ENCODE measurements around the gene UCN.

Gene UCN

GRCh38 chr2:27303093-27304025 is 4.9 kb downstream of the UCN start (continued):
- TF ChIP-seq HOXC10 (CRISPR knock-in tag; IDR thresholded peaks at IDR 0.05) (no peak), ZNF449 (tag by site-specific recombination; IDR thresholded peaks at IDR 0.05) (no peak), ZNF629 (tag by site-specific recombination; IDR thresholded peaks at IDR 0.05) (peak; percentile 90), GLI4 (tag by site-specific recombination; IDR thresholded peaks at IDR 0.05) (no peak), ZNF843 (tag by site-specific recombination; IDR thresholded peaks at IDR 0.05) (no peak), SP7 (tag by site-specific recombination; IDR thresholded peaks at IDR 0.05) (peak; percentile 31), ZBTB48 (tag by site-specific recombination; IDR thresholded peaks at IDR 0.05) (no peak), SCRT1 (tag by site-specific recombination; IDR thresholded peaks at IDR 0.05; ENCODE audit: borderline replicate concordance) (no peak), HOXD13 (CRISPR knock-in tag; IDR thresholded peaks at IDR 0.05; ENCODE audit: borderline replicate concordance) (no peak), ZNF302 (tag by site-specific recombination; IDR thresholded peaks at IDR 0.05; ENCODE audit: low read depth) (no peak), ZNF610 (tag by site-specific recombination; IDR thresholded peaks at IDR 0.05; ENCODE audit: borderline replicate concordance) (0 out of 2 replicates have a peak, but pooled peaks have one; percentile 23), ZNF341 (tag by site-specific recombination; IDR thresholded peaks at IDR 0.05; ENCODE audit: low read depth) (no peak), GLI2 (tag by site-specific recombination; IDR thresholded peaks at IDR 0.05; ENCODE audit: borderline replicate concordance, low read depth) (no peak), ZNF792 (tag by site-specific recombination; IDR thresholded peaks at IDR 0.05) (no peak), GLIS1 (tag by site-specific recombination; IDR thresholded peaks at IDR 0.05) (0 out of 2 replicates have a peak, but pooled peaks have one; percentile 10), PRDM10 (tag by site-specific recombination; IDR thresholded peaks at IDR 0.05) (0 out of 2 replicates have a peak, but pooled peaks have one; percentile 13), ZNF529 (tag by site-specific recombination; IDR thresholded peaks at IDR 0.05; ENCODE audit: insufficient replicate concordance) (no peak), ZSCAN16 (tag by site-specific recombination; IDR thresholded peaks at IDR 0.05) (no peak), ZNF558 (tag by site-specific recombination; IDR thresholded peaks at IDR 0.05) (no peak), ZNF596 (tag by site-specific recombination; IDR thresholded peaks at IDR 0.05) (no peak), KLF1 (tag by site-specific recombination; IDR thresholded peaks at IDR 0.05) (no peak), KLF16 (tag by site-specific recombination; IDR thresholded peaks at IDR 0.05) (no peak), ZNF488 (tag by site-specific recombination; IDR thresholded peaks at IDR 0.05) (no peak)
- TF ChIP-seq, protein P1, sequence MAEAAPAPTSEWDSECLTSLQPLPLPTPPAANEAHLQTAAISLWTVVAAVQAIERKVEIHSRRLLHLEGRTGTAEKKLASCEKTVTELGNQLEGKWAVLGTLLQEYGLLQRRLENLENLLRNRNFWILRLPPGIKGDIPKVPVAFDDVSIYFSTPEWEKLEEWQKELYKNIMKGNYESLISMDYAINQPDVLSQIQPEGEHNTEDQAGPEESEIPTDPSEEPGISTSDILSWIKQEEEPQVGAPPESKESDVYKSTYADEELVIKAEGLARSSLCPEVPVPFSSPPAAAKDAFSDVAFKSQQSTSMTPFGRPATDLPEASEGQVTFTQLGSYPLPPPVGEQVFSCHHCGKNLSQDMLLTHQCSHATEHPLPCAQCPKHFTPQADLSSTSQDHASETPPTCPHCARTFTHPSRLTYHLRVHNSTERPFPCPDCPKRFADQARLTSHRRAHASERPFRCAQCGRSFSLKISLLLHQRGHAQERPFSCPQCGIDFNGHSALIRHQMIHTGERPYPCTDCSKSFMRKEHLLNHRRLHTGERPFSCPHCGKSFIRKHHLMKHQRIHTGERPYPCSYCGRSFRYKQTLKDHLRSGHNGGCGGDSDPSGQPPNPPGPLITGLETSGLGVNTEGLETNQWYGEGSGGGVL (tag by site-specific recombination; IDR thresholded peaks at IDR 0.05): no peak
- TF ChIP-seq, protein P2, sequence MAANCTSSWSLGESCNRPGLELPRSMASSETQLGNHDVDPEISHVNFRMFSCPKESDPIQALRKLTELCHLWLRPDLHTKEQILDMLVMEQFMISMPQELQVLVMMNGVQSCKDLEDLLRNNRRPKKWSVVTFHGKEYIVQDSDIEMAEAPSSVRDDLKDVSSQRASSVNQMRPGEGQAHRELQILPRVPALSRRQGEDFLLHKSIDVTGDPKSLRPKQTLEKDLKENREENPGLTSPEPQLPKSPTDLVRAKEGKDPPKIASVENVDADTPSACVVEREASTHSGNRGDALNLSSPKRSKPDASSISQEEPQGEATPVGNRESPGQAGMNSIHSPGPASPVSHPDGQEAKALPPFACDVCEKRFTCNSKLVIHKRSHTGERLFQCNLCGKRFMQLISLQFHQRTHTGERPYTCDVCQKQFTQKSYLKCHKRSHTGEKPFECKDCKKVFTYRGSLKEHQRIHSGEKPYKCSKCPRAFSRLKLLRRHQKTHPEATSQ (tag by site-specific recombination; IDR thresholded peaks at IDR 0.05): no peak
- TF ChIP-seq, protein P3, sequence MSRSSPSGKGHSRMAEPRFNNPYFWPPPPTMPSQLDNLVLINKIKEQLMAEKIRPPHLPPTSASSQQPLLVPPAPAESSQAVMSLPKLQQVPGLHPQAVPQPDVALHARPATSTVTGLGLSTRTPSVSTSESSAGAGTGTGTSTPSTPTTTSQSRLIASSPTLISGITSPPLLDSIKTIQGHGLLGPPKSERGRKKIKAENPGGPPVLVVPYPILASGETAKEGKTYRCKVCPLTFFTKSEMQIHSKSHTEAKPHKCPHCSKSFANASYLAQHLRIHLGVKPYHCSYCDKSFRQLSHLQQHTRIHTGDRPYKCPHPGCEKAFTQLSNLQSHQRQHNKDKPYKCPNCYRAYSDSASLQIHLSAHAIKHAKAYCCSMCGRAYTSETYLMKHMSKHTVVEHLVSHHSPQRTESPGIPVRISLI (tag by site-specific recombination; IDR thresholded peaks at IDR 0.05): peak; percentile 94
- TF ChIP-seq, protein P4, sequence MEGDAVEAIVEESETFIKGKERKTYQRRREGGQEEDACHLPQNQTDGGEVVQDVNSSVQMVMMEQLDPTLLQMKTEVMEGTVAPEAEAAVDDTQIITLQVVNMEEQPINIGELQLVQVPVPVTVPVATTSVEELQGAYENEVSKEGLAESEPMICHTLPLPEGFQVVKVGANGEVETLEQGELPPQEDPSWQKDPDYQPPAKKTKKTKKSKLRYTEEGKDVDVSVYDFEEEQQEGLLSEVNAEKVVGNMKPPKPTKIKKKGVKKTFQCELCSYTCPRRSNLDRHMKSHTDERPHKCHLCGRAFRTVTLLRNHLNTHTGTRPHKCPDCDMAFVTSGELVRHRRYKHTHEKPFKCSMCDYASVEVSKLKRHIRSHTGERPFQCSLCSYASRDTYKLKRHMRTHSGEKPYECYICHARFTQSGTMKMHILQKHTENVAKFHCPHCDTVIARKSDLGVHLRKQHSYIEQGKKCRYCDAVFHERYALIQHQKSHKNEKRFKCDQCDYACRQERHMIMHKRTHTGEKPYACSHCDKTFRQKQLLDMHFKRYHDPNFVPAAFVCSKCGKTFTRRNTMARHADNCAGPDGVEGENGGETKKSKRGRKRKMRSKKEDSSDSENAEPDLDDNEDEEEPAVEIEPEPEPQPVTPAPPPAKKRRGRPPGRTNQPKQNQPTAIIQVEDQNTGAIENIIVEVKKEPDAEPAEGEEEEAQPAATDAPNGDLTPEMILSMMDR (tag by site-specific recombination; IDR thresholded peaks at IDR 0.05): peak; percentile 69; the same call in 1 of the 2 replicates

Data from HEK293 (cell line).